Skeletal muscle satellite cell (primary cell): ENCODE measurements around the gene ELMO1. TPM values are rescaled to one million over a fixed set of nuclear protein-coding genes. Genes with fewer than 3 reads are reported as not detected.

Experiments
- H3K27me3 ChIP-seq: 2 replicates; pipeline ENCODE4 v1.7.0; 2013; ENCODE audit warnings: low read length; ENCODE audit not compliant: control insufficient read depth, insufficient read depth
- H3K36me3 ChIP-seq: 2 replicates; pipeline ENCODE4 v1.7.0; 2013; ENCODE audit warnings: mild to moderate bottlenecking, control low read depth, low read length; ENCODE audit not compliant: insufficient read depth
- H3K4me1 ChIP-seq: 2 replicates; pipeline ENCODE4 v1.7.0; 2013; ENCODE audit warnings: low read length; ENCODE audit not compliant: control insufficient read depth, insufficient read depth
- H3K4me2 ChIP-seq: 2 replicates; pipeline ENCODE4 v1.7.0; 2013; ENCODE audit warnings: mild to moderate bottlenecking, low read length
- H3K4me3 ChIP-seq: 2 replicates; pipeline ENCODE4 v1.7.0; 2013; ENCODE audit warnings: low read length
- H3K9ac ChIP-seq: 2 replicates; pipeline ENCODE4 v1.7.0; 2013; ENCODE audit warnings: mild to moderate bottlenecking, low read depth, low read length, moderate library complexity
- H3K9me3 ChIP-seq: replicated peaks from 2 replicates; pipeline ENCODE4 v1.7.0; 2013; ENCODE audit warnings: mild to moderate bottlenecking, control low read depth, low read length
- total RNA-seq: library from RNA; depleted of rRNA; stranded (reverse); fragments of >200 nt; gene quantifications from 2 replicates; pipeline ENCODE4 v1.2.3, GENCODE V29; 2012; rRNA removed

ELMO1 gene
- total RNA-seq, result under 0.01 and 1.5 TPM in 2 replicates

GRCh38 chr7:37448636-37449361 is at the start of gene ELMO1:
Gene ELMO1, minus strand, starts transcription at chr7:37448864. Its CDS starts 106,174 bp downstream, at chr7:37342690.
- H3K9me3 ChIP-seq, result no peaks in the 10 kb centered on the region
- H3K4me1 ChIP-seq, result no peaks in the 10 kb centered on the region
- H3K36me3 ChIP-seq, result no peaks in the 10 kb centered on the region
- H3K4me2 ChIP-seq, result peak within 1 kb of the TSS; percentile 92
- H3K4me3 ChIP-seq, result peak within 1 kb of the TSS; percentile 72
- H3K27me3 ChIP-seq, result peaks cover 44% of the 10 kb centered on the region
- no peak within 1 kb of the TSS for H3K9ac ChIP-seq

GRCh38 chr7:37497576-37497975 is 48.9 kb upstream of the ELMO1 start:
- H3K27me3 ChIP-seq, result no peaks in the 10 kb centered on the region
- H3K9ac ChIP-seq, result no peak overlapping the region
- no peak overlapping the region for H3K4me3 ChIP-seq
- no peaks in the 10 kb centered on the region for H3K9me3 ChIP-seq
- H3K36me3 ChIP-seq, result no peaks in the 10 kb centered on the region
- H3K4me2 ChIP-seq, result no peak overlapping the region
- no peaks in the 10 kb centered on the region for H3K4me1 ChIP-seq

- H3K36me3 ChIP-seq, result no peaks in the 10 kb centered on the region
- no peaks in the 10 kb centered on the region for H3K9me3 ChIP-seq
- H3K27me3 ChIP-seq, result no peaks in the 10 kb centered on the region
- no peak overlapping the region for H3K4me2 ChIP-seq
- H3K9ac ChIP-seq, result no peak overlapping the region
- H3K4me3 ChIP-seq, result no peak overlapping the region
- no peaks in the 10 kb centered on the region for H3K4me1 ChIP-seq
Observed at GRCh38 chr7:37495574-37496184, 47.0 kb upstream of the ELMO1 start.

- no peak overlapping the region for H3K4me3 ChIP-seq
- no peaks in the 10 kb centered on the region for H3K27me3 ChIP-seq
- no peaks in the 10 kb centered on the region for H3K36me3 ChIP-seq
- no peaks in the 10 kb centered on the region for H3K4me1 ChIP-seq
- no peak overlapping the region for H3K4me2 ChIP-seq
- no peaks in the 10 kb centered on the region for H3K9me3 ChIP-seq
- no peak overlapping the region for H3K9ac ChIP-seq
Observed at GRCh38 chr7:37494926-37495325, 46.3 kb upstream of the ELMO1 start.

GRCh38 chr7:37493810-37494209 is 45.1 kb upstream of the ELMO1 start:
- H3K27me3 ChIP-seq, result no peaks in the 10 kb centered on the region
- no peak overlapping the region for H3K4me3 ChIP-seq
- H3K36me3 ChIP-seq, result no peaks in the 10 kb centered on the region
- no peaks in the 10 kb centered on the region for H3K4me1 ChIP-seq
- H3K4me2 ChIP-seq, result no peak overlapping the region
- H3K9me3 ChIP-seq, result no peaks in the 10 kb centered on the region
- no peak overlapping the region for H3K9ac ChIP-seq

GRCh38 chr7:37493123-37493522 is 44.5 kb upstream of the ELMO1 start:
- H3K27me3 ChIP-seq, result no peaks in the 10 kb centered on the region
- no peak overlapping the region for H3K4me2 ChIP-seq
- no peaks in the 10 kb centered on the region for H3K9me3 ChIP-seq
- no peak overlapping the region for H3K9ac ChIP-seq
- no peak overlapping the region for H3K4me3 ChIP-seq
- H3K36me3 ChIP-seq, result no peaks in the 10 kb centered on the region
- H3K4me1 ChIP-seq, result no peaks in the 10 kb centered on the region

- no peak overlapping the region for H3K9ac ChIP-seq
- no peaks in the 10 kb centered on the region for H3K4me1 ChIP-seq
- no peaks in the 10 kb centered on the region for H3K36me3 ChIP-seq
- H3K4me3 ChIP-seq, result no peak overlapping the region
- no peak overlapping the region for H3K4me2 ChIP-seq
- H3K27me3 ChIP-seq, result no peaks in the 10 kb centered on the region
- no peaks in the 10 kb centered on the region for H3K9me3 ChIP-seq
Observed at GRCh38 chr7:37491919-37492694, 43.4 kb upstream of the ELMO1 start.

- Histone ChIP-seq H3K27me3 (no peaks in the 10 kb centered on the region), H3K9me3 (no peaks in the 10 kb centered on the region), H3K4me3 (no peak overlapping the region), H3K36me3 (no peaks in the 10 kb centered on the region), H3K9ac (no peak overlapping the region), H3K4me2 (no peak overlapping the region), H3K4me1 (no peaks in the 10 kb centered on the region)
Observed at GRCh38 chr7:37489703-37490102, 41.0 kb upstream of the ELMO1 start.

GRCh38 chr7:37488163-37488764 is 39.6 kb upstream of the ELMO1 start:
- Histone ChIP-seq H3K4me1 (no peaks in the 10 kb centered on the region), H3K27me3 (no peaks in the 10 kb centered on the region), H3K9me3 (no peaks in the 10 kb centered on the region), H3K4me2 (no peak overlapping the region), H3K9ac (no peak overlapping the region), H3K36me3 (no peaks in the 10 kb centered on the region), H3K4me3 (no peak overlapping the region)

GRCh38 chr7:37484426-37485073 is 35.9 kb upstream of the ELMO1 start:
- H3K27me3 ChIP-seq, result no peaks in the 10 kb centered on the region
- no peak overlapping the region for H3K4me3 ChIP-seq
- no peak overlapping the region for H3K4me2 ChIP-seq
- no peak overlapping the region for H3K9ac ChIP-seq
- no peaks in the 10 kb centered on the region for H3K9me3 ChIP-seq
- H3K36me3 ChIP-seq, result no peaks in the 10 kb centered on the region
- H3K4me1 ChIP-seq, result no peaks in the 10 kb centered on the region

- Histone ChIP-seq H3K36me3 (no peaks in the 10 kb centered on the region), H3K9ac (no peak overlapping the region), H3K27me3 (no peaks in the 10 kb centered on the region), H3K4me3 (no peak overlapping the region), H3K4me2 (no peak overlapping the region), H3K4me1 (no peaks in the 10 kb centered on the region), H3K9me3 (no peaks in the 10 kb centered on the region)
Observed at GRCh38 chr7:37483627-37484026, 35.0 kb upstream of the ELMO1 start.
